HEK293 (cell line): ENCODE results near the gene OR6B1.

Source experiments
- CTCF ChIA-PET: fragments of 350-600 bp; formaldehyde crosslinking; extraction: SDS; loops from one replicate; lab custom pipeline; 2021; ENCODE audit warnings: antibody characterized with exemption; lab: Yijun Ruan, JAX
- POLR2A ChIA-PET: fragments of 300-600 bp; formaldehyde crosslinking; extraction: SDS; loops from one replicate; lab custom pipeline; 2020; ENCODE audit warnings: antibody characterized with exemption, inconsistent platforms; lab: Yijun Ruan, JAX
- H3K27ac ChIP-seq: fragments of 200-500 bp; sonication (Bioruptor generic); 2 replicates; pipeline ENCODE4 v1.5.1; 2014; ENCODE audit warnings: low read depth, low read length, control low read depth, inconsistent platforms; ENCODE audit errors: extremely low read depth
- H3K36me3 ChIP-seq, 2 experiments: fragments of 200-500 bp in 1 of 2; sonication (Bioruptor generic) in 1 of 2; 1 replicate in 1 of 2; 2 replicates in 1 of 2; pipeline ENCODE4 v1.5.1; 2014 to 2017; ENCODE audit warnings: inconsistent platforms in 2 of 2, low read length in 2 of 2; ENCODE audit not compliant: control insufficient read depth in 2 of 2, insufficient read depth in 1 of 2
- H3K4me1 ChIP-seq: fragments of 200-500 bp; sonication (Bioruptor generic); 2 replicates; pipeline ENCODE4 v1.5.1; 2014; ENCODE audit warnings: mild to moderate bottlenecking, low read length, inconsistent platforms; ENCODE audit not compliant: control insufficient read depth, insufficient read depth
- H3K4me3 ChIP-seq: 2 replicates; pipeline ENCODE4 v1.5.1; 2011; ENCODE audit warnings: low read depth, mild to moderate bottlenecking, control low read depth, low read length, moderate library complexity
- H3K9me3 ChIP-seq: fragments of 200-500 bp; sonication (Bioruptor generic); 2 replicates; pipeline ENCODE4 v1.5.1; 2014; ENCODE audit warnings: low read depth, low read length, inconsistent platforms; ENCODE audit not compliant: control insufficient read depth, insufficient read depth
- KLF10 ChIP-seq: fragments of 450-650 bp; IDR thresholded peaks from 2 replicates; pipeline ENCODE4 v1.5.1; 2018; ENCODE audit warnings: missing biosample characterization, mild to moderate bottlenecking, missing genetic modification characterization
- SALL2 ChIP-seq: fragments of 450-650 bp; formaldehyde crosslinking; IDR thresholded peaks from 2 replicates; pipeline ENCODE4 v1.5.0; 2017; ENCODE audit warnings: missing biosample characterization, mild to moderate bottlenecking, missing genetic modification characterization, borderline replicate concordance
- SETDB1 ChIP-seq: IDR thresholded peaks from one replicate; pipeline ENCODE4 v1.6.1; 2017; ENCODE audit warnings: mild to moderate bottlenecking, low read length, moderate library complexity, mixed read lengths; ENCODE audit not compliant: insufficient read length
- SP7 ChIP-seq: fragments of 450-650 bp; formaldehyde crosslinking; IDR thresholded peaks from 2 replicates; pipeline ENCODE4 v1.5.1; 2016; ENCODE audit warnings: missing biosample characterization, missing genetic modification characterization
- ZFHX2 ChIP-seq: fragments of 450-650 bp; formaldehyde crosslinking; conservative IDR thresholded peaks from 2 replicates; pipeline ENCODE4 v1.5.1; 2016; ENCODE audit warnings: missing biosample characterization, missing genetic modification characterization
- ZNF146 ChIP-seq: fragments of 450-650 bp; formaldehyde crosslinking; IDR thresholded peaks from 2 replicates; pipeline ENCODE4 v1.5.1; 2016; ENCODE audit warnings: missing biosample characterization, missing genetic modification characterization
- ZNF169 ChIP-seq: fragments of 450-650 bp; formaldehyde crosslinking; IDR thresholded peaks from 2 replicates; pipeline ENCODE4 v1.5.1; 2016; ENCODE audit warnings: missing biosample characterization, missing genetic modification characterization
- ZNF449 ChIP-seq: fragments of 450-650 bp; formaldehyde crosslinking; IDR thresholded peaks from 2 replicates; pipeline ENCODE4 v1.5.1; 2017; ENCODE audit warnings: missing biosample characterization, mild to moderate bottlenecking, missing genetic modification characterization, moderate library complexity
- ZNF510 ChIP-seq: fragments of 450-650 bp; formaldehyde crosslinking; IDR thresholded peaks from 2 replicates; pipeline ENCODE4 v1.5.1; 2018; ENCODE audit warnings: mild to moderate bottlenecking, missing genetic modification characterization, missing biosample characterization; ENCODE audit not compliant: insufficient replicate concordance
- ZNF514 ChIP-seq: fragments of 450-650 bp; formaldehyde crosslinking; IDR thresholded peaks from 2 replicates; pipeline ENCODE4 v1.5.1; 2016; ENCODE audit warnings: missing biosample characterization, missing genetic modification characterization
- ZNF555 ChIP-seq: fragments of 450-650 bp; formaldehyde crosslinking; conservative IDR thresholded peaks from 2 replicates; pipeline ENCODE4 v1.5.1; 2017; ENCODE audit warnings: missing biosample characterization, mild to moderate bottlenecking, missing genetic modification characterization, inconsistent platforms
- ZNF558 ChIP-seq: fragments of 450-650 bp; formaldehyde crosslinking; IDR thresholded peaks from 2 replicates; pipeline ENCODE4 v1.5.1; 2016; ENCODE audit warnings: missing biosample characterization, missing genetic modification characterization
- ZNF707 ChIP-seq: fragments of 450-650 bp; formaldehyde crosslinking; IDR thresholded peaks from 2 replicates; pipeline ENCODE4 v1.5.1; 2016; ENCODE audit warnings: missing biosample characterization, missing genetic modification characterization
- ZNF768 ChIP-seq: fragments of 450-650 bp; formaldehyde crosslinking; IDR thresholded peaks from 2 replicates; pipeline ENCODE4 v1.5.1; 2018; ENCODE audit warnings: missing biosample characterization, mild to moderate bottlenecking, missing genetic modification characterization
- ZNF776 ChIP-seq: fragments of 450-650 bp; formaldehyde crosslinking; IDR thresholded peaks from 2 replicates; pipeline ENCODE4 v1.5.0; 2017; ENCODE audit warnings: missing biosample characterization, missing genetic modification characterization, borderline replicate concordance
- ZNF785 ChIP-seq: fragments of 450-650 bp; formaldehyde crosslinking; IDR thresholded peaks from 2 replicates; pipeline ENCODE4 v1.5.1; 2016; ENCODE audit warnings: missing biosample characterization, missing genetic modification characterization
- TF ChIP-seq, protein P1 (sequence below): fragments of 450-650 bp; formaldehyde crosslinking; IDR thresholded peaks from 2 replicates; pipeline ENCODE4 v1.5.1; 2016; ENCODE audit warnings: missing biosample characterization, missing genetic modification characterization
- TF ChIP-seq, protein P2 (sequence below): fragments of 450-650 bp; formaldehyde crosslinking; IDR thresholded peaks from 2 replicates; pipeline ENCODE4 v1.5.1; 2016; ENCODE audit warnings: missing biosample characterization, missing genetic modification characterization

Gene OR6B1

GRCh38 chr7:143983960-143984359 lies 16.2 kb upstream of the OR6B1 start:
- no peak for TF ChIP-seq ZFHX2 (tag by site-specific recombination)
- no peak for TF ChIP-seq ZNF169
- no peak for TF ChIP-seq ZNF146 (tag by site-specific recombination)
- TF ChIP-seq, protein P1, sequence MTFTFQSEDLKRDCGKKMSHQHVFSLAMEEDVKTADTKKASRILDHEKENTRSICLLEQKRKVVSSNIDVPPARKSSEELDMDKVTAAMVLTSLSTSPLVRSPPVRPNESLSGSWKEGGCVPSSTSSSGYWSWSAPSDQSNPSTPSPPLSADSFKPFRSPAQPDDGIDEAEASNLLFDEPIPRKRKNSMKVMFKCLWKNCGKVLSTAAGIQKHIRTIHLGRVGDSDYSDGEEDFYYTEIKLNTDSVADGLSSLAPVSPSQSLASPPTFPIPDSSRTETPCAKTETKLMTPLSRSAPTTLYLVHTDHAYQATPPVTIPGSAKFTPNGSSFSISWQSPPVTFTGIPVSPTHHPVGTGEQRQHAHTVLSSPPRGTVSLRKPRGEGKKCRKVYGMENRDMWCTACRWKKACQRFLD (tag by site-specific recombination): no peak
- TF ChIP-seq ZNF555: no peak
- no peak for TF ChIP-seq ZNF776 (tag by site-specific recombination)
- TF ChIP-seq SETDB1: no peak
- no peak for TF ChIP-seq ZNF768 (tag by site-specific recombination)
- no peak for TF ChIP-seq ZNF449
- Histone ChIP-seq H3K4me1 (no peaks in the 10 kb centered on the region), H3K27ac (no peak overlapping the region), H3K4me3 (no peak overlapping the region), H3K36me3 (no peaks in the 10 kb centered on the region), H3K9me3 (no peaks in the 10 kb centered on the region)
- ChIA-PET POLR2A (no interaction called here), CTCF (no interaction called here)

- ChIA-PET CTCF (no interaction called here), POLR2A (no interaction called here)
- Histone ChIP-seq H3K36me3 (no peaks in the 10 kb centered on the region), H3K9me3 (no peaks in the 10 kb centered on the region), H3K4me3 (no peak overlapping the region), H3K27ac (no peak overlapping the region), H3K4me1 (no peaks in the 10 kb centered on the region)
- no peak for TF ChIP-seq ZNF785 (tag by site-specific recombination)
- TF ChIP-seq KLF10 (tag by site-specific recombination): no peak
- TF ChIP-seq SP7 (tag by site-specific recombination): no peak
- no peak for TF ChIP-seq ZNF510 (tag by site-specific recombination)
- no peak for TF ChIP-seq SALL2 (tag by site-specific recombination)
These were observed 12.6 kb upstream of the OR6B1 start for GRCh38 chr7:143987513-143987912.

GRCh38 chr7:143988976-143989745 lies 11.0 kb upstream of the OR6B1 start:
- ChIA-PET CTCF (no interaction called here), POLR2A (no interaction called here)
- TF ChIP-seq, protein P2, sequence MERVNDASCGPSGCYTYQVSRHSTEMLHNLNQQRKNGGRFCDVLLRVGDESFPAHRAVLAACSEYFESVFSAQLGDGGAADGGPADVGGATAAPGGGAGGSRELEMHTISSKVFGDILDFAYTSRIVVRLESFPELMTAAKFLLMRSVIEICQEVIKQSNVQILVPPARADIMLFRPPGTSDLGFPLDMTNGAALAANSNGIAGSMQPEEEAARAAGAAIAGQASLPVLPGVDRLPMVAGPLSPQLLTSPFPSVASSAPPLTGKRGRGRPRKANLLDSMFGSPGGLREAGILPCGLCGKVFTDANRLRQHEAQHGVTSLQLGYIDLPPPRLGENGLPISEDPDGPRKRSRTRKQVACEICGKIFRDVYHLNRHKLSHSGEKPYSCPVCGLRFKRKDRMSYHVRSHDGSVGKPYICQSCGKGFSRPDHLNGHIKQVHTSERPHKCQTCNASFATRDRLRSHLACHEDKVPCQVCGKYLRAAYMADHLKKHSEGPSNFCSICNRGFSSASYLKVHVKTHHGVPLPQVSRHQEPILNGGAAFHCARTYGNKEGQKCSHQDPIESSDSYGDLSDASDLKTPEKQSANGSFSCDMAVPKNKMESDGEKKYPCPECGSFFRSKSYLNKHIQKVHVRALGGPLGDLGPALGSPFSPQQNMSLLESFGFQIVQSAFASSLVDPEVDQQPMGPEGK: no peak
- TF ChIP-seq ZNF707 (tag by site-specific recombination): no peak
- peak; percentile 67 for TF ChIP-seq SETDB1
- TF ChIP-seq ZNF514 (tag by site-specific recombination): no peak
- no peak for TF ChIP-seq ZNF558 (tag by site-specific recombination)
- no peaks in the 10 kb centered on the region for H3K36me3 ChIP-seq
- no peak overlapping the region for H3K4me3 ChIP-seq
- H3K4me1 ChIP-seq: no peaks in the 10 kb centered on the region
- no peak overlapping the region for H3K27ac ChIP-seq
- no peaks in the 10 kb centered on the region for H3K9me3 ChIP-seq
